ENCODE results near the gene MTO1.
"Not testable (repeated sequence)": the region's sequence is repeated elsewhere in the genome, so short reads cannot be mapped to it uniquely, and the experiment has no call there.

MTO1 gene

GRCh38 chr6:73505142-73505541 is 43.6 kb downstream of the MTO1 start:
- no peak for DNase-seq

- not testable (repeated sequence) for DNase-seq
Observed at GRCh38 chr6:73505705-73506104, 44.2 kb downstream of the MTO1 start.

GRCh38 chr6:73506246-73506645 is 44.7 kb downstream of the MTO1 start:
- DNase-seq: no peak

- DNase-seq: no peak
Observed at GRCh38 chr6:73508776-73509175, 47.2 kb downstream of the MTO1 start.

- DNase-seq: no peak
Observed at GRCh38 chr6:73509851-73510250, 48.3 kb downstream of the MTO1 start.

GRCh38 chr6:73511796-73512195 is 50.3 kb downstream of the MTO1 start:
- no peak for DNase-seq

GRCh38 chr6:73513496-73513854 is 51.9 kb downstream of the MTO1 start:
- no peak for DNase-seq

- no peak for DNase-seq
Observed at GRCh38 chr6:73514746-73515110, 53.2 kb downstream of the MTO1 start.

- DNase-seq: peak; percentile 24
Observed at GRCh38 chr6:73515204-73515655, 53.7 kb downstream of the MTO1 start.

GRCh38 chr6:73516514-73517489 is 55.3 kb downstream of the MTO1 start:
- DNase-seq: no peak

- not testable (repeated sequence) for DNase-seq
Observed at GRCh38 chr6:73518100-73518981, 56.8 kb downstream of the MTO1 start.

- not testable (repeated sequence) for DNase-seq
Observed at GRCh38 chr6:73518982-73519881, 57.7 kb downstream of the MTO1 start.

- DNase-seq: peak; percentile 80
Observed at GRCh38 chr6:73519926-73520687, 58.6 kb downstream of the MTO1 start.

GRCh38 chr6:73520688-73521350 is 59.3 kb downstream of the MTO1 start, which contains the start of gene EEF1A1:
EEF1A1 (minus strand) TSS chr6:73521032; CDS start chr6:73520026, 1,006 bp downstream.
- DNase-seq: peak; percentile 99

GRCh38 chr6:73521351-73521985 is 59.9 kb downstream of the MTO1 start:
- peak; percentile 71 for DNase-seq

GRCh38 chr6:73523434-73524123 is 62.0 kb downstream of the MTO1 start:
- DNase-seq: peak; percentile 75

GRCh38 chr6:73525546-73526330 is 64.2 kb downstream of the MTO1 start:
- no peak for DNase-seq

- DNase-seq: no peak
Observed at GRCh38 chr6:73528897-73529296, 67.4 kb downstream of the MTO1 start.

GRCh38 chr6:73532293-73532692 is 70.8 kb downstream of the MTO1 start:
- DNase-seq: no peak
